Mesendoderm (in vitro differentiated cells): ENCODE measurements around the gene PSAPL1.

Source experiments
- DNase-seq: peaks from one replicate; pipeline ENCODE4 v3.0.0; 2013
- H2AK5ac ChIP-seq: 2 replicates; pipeline ENCODE4 v1.6.1; 2013; ENCODE audit warnings: low read length, inconsistent platforms
- H2BK120ac ChIP-seq: 2 replicates; pipeline ENCODE4 v1.6.1; 2013; ENCODE audit warnings: low read depth, mild to moderate bottlenecking, low read length, moderate library complexity, mixed read lengths
- H2BK15ac ChIP-seq: replicated peaks from 2 replicates; pipeline ENCODE4 v1.6.1; 2013; ENCODE audit warnings: low read depth, mild to moderate bottlenecking, moderate library complexity
- H2BK5ac ChIP-seq: 2 replicates; pipeline ENCODE4 v1.6.1; 2013; ENCODE audit warnings: low read length, inconsistent platforms
- H3K18ac ChIP-seq: 2 replicates; pipeline ENCODE4 v1.6.1; 2013; ENCODE audit warnings: mild to moderate bottlenecking, low read length, mixed read lengths
- H3K23ac ChIP-seq: one replicate; pipeline ENCODE4 v1.6.1; 2013; ENCODE audit warnings: low read length
- H3K27ac ChIP-seq: 2 replicates; pipeline ENCODE4 v1.5.1; 2013; ENCODE audit warnings: low read depth, mild to moderate bottlenecking, inconsistent platforms, low read length, moderate library complexity
- H3K27me3 ChIP-seq: 2 replicates; pipeline ENCODE4 v1.6.1; 2013; ENCODE audit warnings: low read length, control low read depth, mild to moderate bottlenecking, inconsistent platforms; ENCODE audit not compliant: insufficient read depth, poor library complexity
- H3K36me3 ChIP-seq: 2 replicates; pipeline ENCODE4 v1.6.1; 2013; ENCODE audit warnings: low read length, inconsistent platforms; ENCODE audit not compliant: control insufficient read depth, insufficient read depth
- H3K4ac ChIP-seq: one replicate; pipeline ENCODE4 v1.6.1; 2013; ENCODE audit warnings: low read depth, mild to moderate bottlenecking, low read length, moderate library complexity
- H3K4me1 ChIP-seq: 2 replicates; pipeline ENCODE4 v1.6.1; 2013; ENCODE audit warnings: low read depth, low read length, inconsistent platforms; ENCODE audit not compliant: control insufficient read depth
- H3K4me2 ChIP-seq: 2 replicates; pipeline ENCODE4 v1.6.1; 2013; ENCODE audit warnings: low read length
- H3K4me3 ChIP-seq: 2 replicates; pipeline ENCODE4 v1.5.1; 2013; ENCODE audit warnings: mild to moderate bottlenecking, low read length
- H3K56ac ChIP-seq: one replicate; pipeline ENCODE4 v1.6.1; 2013; ENCODE audit warnings: low read length
- H3K79me1 ChIP-seq: 2 replicates; pipeline ENCODE4 v1.6.1; 2013; ENCODE audit warnings: low read length, inconsistent platforms
- H3K79me2 ChIP-seq: 2 replicates; pipeline ENCODE4 v1.6.1; 2013; ENCODE audit warnings: mild to moderate bottlenecking, low read length; ENCODE audit not compliant: control insufficient read depth, insufficient read depth
- H3K9ac ChIP-seq: 2 replicates; pipeline ENCODE4 v1.6.1; 2013; ENCODE audit warnings: low read length, inconsistent platforms
- H4K5ac ChIP-seq: one replicate; pipeline ENCODE4 v1.6.1; 2013; ENCODE audit warnings: low read length
- H4K8ac ChIP-seq: one replicate; pipeline ENCODE4 v1.6.1; 2013; ENCODE audit warnings: low read depth, mild to moderate bottlenecking, control low read depth, low read length, moderate library complexity
- WGBS: extraction: QIAGEN DNeasy Blood & Tissue Kit; methylation state at CpG from one replicate; pipeline ENCODE4 v1.1.7; 2013; ENCODE audit warnings: low lambda C conversion rate, missing lambda C conversion rate; ENCODE audit not compliant: insufficient coverage; ENCODE audit errors: extremely low coverage; 5-methylcytosine and 5-hydroxymethylcytosine counted together

PSAPL1 gene

DNA sequence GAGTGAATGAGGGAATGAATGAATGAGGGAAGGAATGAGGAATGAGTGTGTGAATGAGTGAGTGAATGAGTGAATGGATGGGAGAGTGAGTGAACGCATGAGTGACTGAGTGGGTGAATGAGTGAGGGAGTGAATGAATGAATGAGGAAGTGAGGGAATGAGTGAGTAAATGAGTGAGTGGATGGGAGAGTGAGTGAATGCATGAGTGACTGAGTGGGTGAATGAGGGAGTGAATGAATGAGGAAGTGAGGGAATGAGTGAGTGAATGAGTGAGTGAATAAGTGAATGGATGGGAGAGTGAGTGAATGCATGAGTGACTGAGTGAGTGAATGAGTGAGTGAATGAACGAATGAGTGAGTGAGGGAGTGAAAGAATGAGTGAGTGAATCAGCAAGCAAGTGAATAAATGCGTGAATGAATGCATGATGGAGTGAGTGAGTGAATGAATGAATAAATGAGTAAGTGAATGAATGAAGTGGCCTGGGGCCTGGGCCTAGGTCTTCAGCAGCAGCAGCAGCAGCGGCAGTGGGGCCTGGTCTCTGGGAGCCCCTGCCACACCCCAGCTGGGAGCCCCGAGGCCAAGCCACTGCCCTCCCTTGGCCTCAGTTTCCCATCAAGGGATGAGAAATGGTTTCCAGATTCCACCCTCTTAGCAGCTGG is 16.2 kb upstream of the PSAPL1 start:
- H2BK120ac ChIP-seq: no peak overlapping the region
- no peaks in the 10 kb centered on the region for H3K79me1 ChIP-seq
- no peak overlapping the region for H3K4me3 ChIP-seq
- no peaks in the 10 kb centered on the region for H3K4me1 ChIP-seq
- no peak overlapping the region for H2AK5ac ChIP-seq
- no peak overlapping the region for H3K4me2 ChIP-seq
- H3K27me3 ChIP-seq: no peaks in the 10 kb centered on the region
- H3K56ac ChIP-seq: no peak overlapping the region
- no peaks in the 10 kb centered on the region for H3K79me2 ChIP-seq
- no peak overlapping the region for H3K27ac ChIP-seq
- H2BK15ac ChIP-seq: no peak overlapping the region
- H3K4ac ChIP-seq: no peak overlapping the region
- no peak overlapping the region for H2BK5ac ChIP-seq
- H3K9ac ChIP-seq: no peak overlapping the region
- H4K5ac ChIP-seq: no peak overlapping the region
- H3K18ac ChIP-seq: no peak overlapping the region
- H3K23ac ChIP-seq: no peak overlapping the region
- no peaks in the 10 kb centered on the region for H3K36me3 ChIP-seq
- no peak overlapping the region for H4K8ac ChIP-seq
- DNase-seq: no peak
- 100% methylated on average over 1 of the region's 5 CpGs for WGBS

GRCh38 chr4:7448036-7448435 is 13.3 kb upstream of the PSAPL1 start:
- no peaks in the 10 kb centered on the region for H3K36me3 ChIP-seq
- no peaks in the 10 kb centered on the region for H3K79me2 ChIP-seq
- H2BK5ac ChIP-seq: no peak overlapping the region
- no peak overlapping the region for H3K23ac ChIP-seq
- DNase-seq: no peak
- no peak overlapping the region for H2BK15ac ChIP-seq
- H3K27me3 ChIP-seq: no peaks in the 10 kb centered on the region
- H3K56ac ChIP-seq: no peak overlapping the region
- no CpG with 5 or more reads among the region's 16 CpGs for WGBS
- H3K4me1 ChIP-seq: no peaks in the 10 kb centered on the region
- no peak overlapping the region for H4K8ac ChIP-seq
- no peak overlapping the region for H3K18ac ChIP-seq
- no peak overlapping the region for H3K27ac ChIP-seq
- H2AK5ac ChIP-seq: no peak overlapping the region
- no peak overlapping the region for H3K9ac ChIP-seq
- H3K4me2 ChIP-seq: no peak overlapping the region
- H4K5ac ChIP-seq: no peak overlapping the region
- no peak overlapping the region for H3K4ac ChIP-seq
- H2BK120ac ChIP-seq: no peak overlapping the region
- no peaks in the 10 kb centered on the region for H3K79me1 ChIP-seq
- H3K4me3 ChIP-seq: no peak overlapping the region

- Histone ChIP-seq H3K79me2 (no peaks in the 10 kb centered on the region), H3K79me1 (no peaks in the 10 kb centered on the region), H3K27me3 (no peaks in the 10 kb centered on the region), H3K36me3 (no peaks in the 10 kb centered on the region), H2AK5ac (no peak overlapping the region), H4K5ac (no peak overlapping the region), H2BK5ac (no peak overlapping the region), H4K8ac (no peak overlapping the region), H3K27ac (no peak overlapping the region), H3K4me1 (no peaks in the 10 kb centered on the region), H3K56ac (no peak overlapping the region), H3K18ac (no peak overlapping the region), H2BK120ac (no peak overlapping the region), H3K4ac (no peak overlapping the region), H3K9ac (no peak overlapping the region), H3K4me2 (no peak overlapping the region), H2BK15ac (no peak overlapping the region), H3K23ac (no peak overlapping the region), H3K4me3 (no peak overlapping the region)
- no CpG with 5 or more reads among the region's 3 CpGs for WGBS
- DNase-seq: no peak
These were observed 12.5 kb upstream of the PSAPL1 start for GRCh38 chr4:7447236-7447635.

GRCh38 chr4:7444731-7445130 is 10.0 kb upstream of the PSAPL1 start:
- H3K27ac ChIP-seq: no peak overlapping the region
- no peak overlapping the region for H4K5ac ChIP-seq
- no peaks in the 10 kb centered on the region for H3K79me2 ChIP-seq
- H3K36me3 ChIP-seq: no peaks in the 10 kb centered on the region
- H2AK5ac ChIP-seq: no peak overlapping the region
- no peak overlapping the region for H3K4ac ChIP-seq
- WGBS: no CpG with 5 or more reads among the region's 12 CpGs
- H3K23ac ChIP-seq: no peak overlapping the region
- DNase-seq: no peak
- no peak overlapping the region for H3K56ac ChIP-seq
- H3K79me1 ChIP-seq: no peaks in the 10 kb centered on the region
- no peak overlapping the region for H2BK120ac ChIP-seq
- H3K9ac ChIP-seq: no peak overlapping the region
- H2BK15ac ChIP-seq: no peak overlapping the region
- no peak overlapping the region for H2BK5ac ChIP-seq
- no peak overlapping the region for H4K8ac ChIP-seq
- no peaks in the 10 kb centered on the region for H3K27me3 ChIP-seq
- no peak overlapping the region for H3K18ac ChIP-seq
- no peak overlapping the region for H3K4me2 ChIP-seq
- no peak overlapping the region for H3K4me3 ChIP-seq
- H3K4me1 ChIP-seq: no peaks in the 10 kb centered on the region

DNA sequence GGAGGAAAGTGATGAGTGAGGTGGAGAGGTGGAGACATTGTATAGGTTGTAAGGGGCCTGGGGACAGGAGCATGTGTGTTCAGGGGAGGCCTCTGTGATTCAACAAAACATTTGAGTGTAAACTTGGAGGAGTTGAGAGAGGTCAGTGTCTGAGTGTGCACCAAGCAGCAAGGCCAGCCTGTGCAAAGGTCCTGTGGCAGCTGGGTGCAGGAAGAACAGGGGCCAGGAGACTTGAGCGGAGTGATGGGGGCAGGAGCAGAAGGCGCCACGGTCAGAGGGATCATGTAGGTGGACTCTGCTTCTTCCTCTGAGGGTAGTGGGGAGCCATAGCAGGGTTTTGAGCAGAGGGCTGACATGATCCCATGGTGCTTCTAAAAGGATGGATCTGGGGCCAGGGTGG is 9.6 kb upstream of the PSAPL1 start:
- WGBS: no CpG with 5 or more reads among the region's 3 CpGs
- H3K4me2 ChIP-seq: no peak overlapping the region
- no peaks in the 10 kb centered on the region for H3K27me3 ChIP-seq
- H3K23ac ChIP-seq: no peak overlapping the region
- no peak overlapping the region for H4K5ac ChIP-seq
- no peak overlapping the region for H2BK15ac ChIP-seq
- no peak overlapping the region for H3K56ac ChIP-seq
- H3K36me3 ChIP-seq: no peaks in the 10 kb centered on the region
- no peak overlapping the region for H4K8ac ChIP-seq
- no peak overlapping the region for H3K9ac ChIP-seq
- no peaks in the 10 kb centered on the region for H3K79me2 ChIP-seq
- DNase-seq: no peak
- no peak overlapping the region for H2BK5ac ChIP-seq
- H3K27ac ChIP-seq: no peak overlapping the region
- no peak overlapping the region for H2BK120ac ChIP-seq
- H3K18ac ChIP-seq: no peak overlapping the region
- H2AK5ac ChIP-seq: no peak overlapping the region
- H3K4me1 ChIP-seq: no peaks in the 10 kb centered on the region
- no peak overlapping the region for H3K4ac ChIP-seq
- no peaks in the 10 kb centered on the region for H3K79me1 ChIP-seq
- no peak overlapping the region for H3K4me3 ChIP-seq

- Histone ChIP-seq H4K8ac (no peak overlapping the region), H3K27ac (no peak overlapping the region), H3K79me2 (no peaks in the 10 kb centered on the region), H2BK120ac (no peak overlapping the region), H3K4me2 (no peak overlapping the region), H3K18ac (no peak overlapping the region), H3K9ac (no peak overlapping the region), H3K27me3 (no peaks in the 10 kb centered on the region), H2AK5ac (no peak overlapping the region), H2BK5ac (no peak overlapping the region), H3K4me3 (no peak overlapping the region), H2BK15ac (no peak overlapping the region), H3K23ac (no peak overlapping the region), H3K56ac (no peak overlapping the region), H3K4me1 (no peaks in the 10 kb centered on the region), H3K4ac (no peak overlapping the region), H3K79me1 (no peaks in the 10 kb centered on the region), H4K5ac (no peak overlapping the region), H3K36me3 (no peaks in the 10 kb centered on the region)
- WGBS: no CpG with 5 or more reads among the region's 15 CpGs
- no peak for DNase-seq
These were observed 7.9 kb upstream of the PSAPL1 start for GRCh38 chr4:7442574-7443162.
